Measurements from ENCODE around the gene MAD1L1.
A peak's percentile ranks its signal among the peaks of the same experiment; 100 is the strongest.

The MAD1L1 gene

GRCh38 chr7:2193575-2194305 is 39.0 kb downstream of the MAD1L1 start:
- no peak for DNase-seq (ENCODE audit: low read depth, low spot score)
- H3K4me3 ChIP-seq (ENCODE audit: low read length): no peak overlapping the region

- H3K4me3 ChIP-seq (ENCODE audit: low read length): no peak overlapping the region
- DNase-seq (ENCODE audit: low read depth, low spot score): no peak
These were observed 39.8 kb downstream of the MAD1L1 start for GRCh38 chr7:2192831-2193534.

- no peak overlapping the region for H3K4me3 ChIP-seq (ENCODE audit: low read length)
- no peak for DNase-seq (ENCODE audit: low read depth, low spot score)
These were observed 41.7 kb downstream of the MAD1L1 start for GRCh38 chr7:2191016-2191415.

- no peak for DNase-seq (ENCODE audit: low read depth, low spot score)
- no peak overlapping the region for H3K4me3 ChIP-seq (ENCODE audit: low read length)
These were observed 42.2 kb downstream of the MAD1L1 start for GRCh38 chr7:2190531-2190930.

GRCh38 chr7:2186166-2186565 is 46.6 kb downstream of the MAD1L1 start:
- DNase-seq (ENCODE audit: low read depth, low spot score): no peak
- H3K4me3 ChIP-seq (ENCODE audit: low read length): no peak overlapping the region

GRCh38 chr7:2185715-2186114 is 47.0 kb downstream of the MAD1L1 start:
- DNase-seq (ENCODE audit: low read depth, low spot score): no peak
- no peak overlapping the region for H3K4me3 ChIP-seq (ENCODE audit: low read length)

- H3K4me3 ChIP-seq (ENCODE audit: low read length): no peak overlapping the region
- DNase-seq (ENCODE audit: low read depth, low spot score): no peak
These were observed 50.3 kb downstream of the MAD1L1 start for GRCh38 chr7:2182461-2182860.

- DNase-seq (ENCODE audit: low read depth, low spot score): no peak
- H3K4me3 ChIP-seq (ENCODE audit: low read length): no peak overlapping the region
These were observed 51.5 kb downstream of the MAD1L1 start for GRCh38 chr7:2181077-2181854.

- DNase-seq (ENCODE audit: low read depth, low spot score): no peak
- no peak overlapping the region for H3K4me3 ChIP-seq (ENCODE audit: low read length)
These were observed 52.7 kb downstream of the MAD1L1 start for GRCh38 chr7:2180081-2180480.

- H3K4me3 ChIP-seq (ENCODE audit: low read length): no peak overlapping the region
- DNase-seq (ENCODE audit: low read depth, low spot score): no peak
These were observed 57.2 kb downstream of the MAD1L1 start for GRCh38 chr7:2175514-2175913.

- DNase-seq (ENCODE audit: low read depth, low spot score): no peak
These were observed 57.7 kb downstream of the MAD1L1 start for GRCh38 chr7:2175091-2175490.

GRCh38 chr7:2173189-2173827 is 59.4 kb downstream of the MAD1L1 start:
- DNase-seq (ENCODE audit: low read depth, low spot score): peak; percentile 28
- no peak overlapping the region for H3K4me3 ChIP-seq (ENCODE audit: low read length)

More at GRCh38 chr7:2175091-2175490, 57.7 kb downstream of the MAD1L1 start:
- no peak overlapping the region for H3K4me3 ChIP-seq (ENCODE audit: low read length)

- H3K4me3 ChIP-seq (ENCODE audit: low read length): no peak overlapping the region
- DNase-seq (ENCODE audit: low read depth, low spot score): no peak
These were observed 60.2 kb downstream of the MAD1L1 start for GRCh38 chr7:2172311-2173188.

- DNase-seq (ENCODE audit: low read depth, low spot score): no peak
- H3K4me3 ChIP-seq (ENCODE audit: low read length): no peak overlapping the region
These were observed 60.9 kb downstream of the MAD1L1 start for GRCh38 chr7:2171855-2172254.

- DNase-seq (ENCODE audit: low read depth, low spot score): no peak
- no peak overlapping the region for H3K4me3 ChIP-seq (ENCODE audit: low read length)
These were observed 61.9 kb downstream of the MAD1L1 start for GRCh38 chr7:2170576-2171521.

GRCh38 chr7:2169923-2170575 is 62.7 kb downstream of the MAD1L1 start:
- no peak overlapping the region for H3K4me3 ChIP-seq (ENCODE audit: low read length)
- DNase-seq (ENCODE audit: low read depth, low spot score): no peak

GRCh38 chr7:2168615-2169311 is 64.0 kb downstream of the MAD1L1 start:
- no peak for DNase-seq (ENCODE audit: low read depth, low spot score)
- no peak overlapping the region for H3K4me3 ChIP-seq (ENCODE audit: low read length)
